Measurements from ENCODE around the gene KMT2C. TPM values are rescaled to one million over a fixed set of nuclear protein-coding genes. Genes with fewer than 3 reads are reported as not detected.

KMT2C gene
- total and polyA plus RNA-seq, 2 experiments from 2014 or later = 7.2 to 14.2 TPM

- no peak overlapping the region for H2AFZ ChIP-seq
- no peak overlapping the region for H3K9ac ChIP-seq
- H3K9me3 ChIP-seq (ENCODE audit: low read depth) = no peaks in the 10 kb centered on the region
- H4K20me1 ChIP-seq (ENCODE audit: insufficient read depth) = peaks cover 14% of the 10 kb centered on the region; the same call in 1 of the 2 replicates
- no peak for TF ChIP-seq EZH2phosphoT487 (IDR thresholded peaks at IDR 0.05; ENCODE audit: insufficient read depth, low read depth)
- no peak for TF ChIP-seq EZH2 (IDR thresholded peaks at IDR 0.05; ENCODE audit: insufficient read depth, poor library complexity, severe bottlenecking)
- peaks cover 64% of the 10 kb centered on the region for H3K36me3 ChIP-seq (ENCODE audit: low read depth)
- DNase-seq = no peak
- in situ Hi-C loops (cut with MboI) = no loop called here
- H3K27me3 ChIP-seq (replicated peaks; ENCODE audit: insufficient read depth) = no peaks in the 10 kb centered on the region
- H3K27ac ChIP-seq = no peak overlapping the region
- WGBS, 2 experiments (ENCODE audit: low coverage in 1 of 2, low lambda C conversion rate in 2 of 2, missing lambda C conversion rate in 2 of 2) = 90% methylated on average over 12 of the region's 12 CpGs
- H3K9me2 ChIP-seq (ENCODE audit: insufficient read depth) = no peaks in the 10 kb centered on the region
- H3K4me3 ChIP-seq = no peak overlapping the region
- no peaks in the 10 kb centered on the region for H3K79me2 ChIP-seq (ENCODE audit: insufficient read depth)
- peaks cover 28% of the 10 kb centered on the region for H3F3A ChIP-seq (ENCODE audit: insufficient read depth)
- no peak overlapping the region for H3K4me2 ChIP-seq (ENCODE audit: unreplicated experiment)
- H3K4me1 ChIP-seq (ENCODE audit: insufficient read depth) = peaks cover 17% of the 10 kb centered on the region
Observed at GRCh38 chr7:152144557-152145245, 291.1 kb downstream of the KMT2C start.

GRCh38 chr7:152142976-152143595 lies 292.7 kb downstream of the KMT2C start:
- Histone ChIP-seq H3K9me3 (ENCODE audit: low read depth) (no peaks in the 10 kb centered on the region), H4K20me1 (ENCODE audit: insufficient read depth) (peaks cover 14% of the 10 kb centered on the region; the same call in 1 of the 2 replicates), H3K27me3 (replicated peaks; ENCODE audit: insufficient read depth) (no peaks in the 10 kb centered on the region), H3K4me2 (ENCODE audit: unreplicated experiment) (no peak overlapping the region), H3K27ac (no peak overlapping the region), H3K9me2 (ENCODE audit: insufficient read depth) (no peaks in the 10 kb centered on the region), H3K9ac (no peak overlapping the region), H3K79me2 (ENCODE audit: insufficient read depth) (no peaks in the 10 kb centered on the region), H3K4me3 (no peak overlapping the region), H3K4me1 (ENCODE audit: insufficient read depth) (peaks cover 17% of the 10 kb centered on the region), H2AFZ (no peak overlapping the region), H3K36me3 (ENCODE audit: low read depth) (peaks cover 62% of the 10 kb centered on the region), H3F3A (ENCODE audit: insufficient read depth) (peaks cover 28% of the 10 kb centered on the region)
- no peak for DNase-seq
- WGBS, 2 experiments (ENCODE audit: low coverage in 1 of 2, low lambda C conversion rate in 2 of 2, missing lambda C conversion rate in 2 of 2) = 58 to 66% methylated on average over 5 of the region's 5 CpGs
- no peak for TF ChIP-seq EZH2phosphoT487 (IDR thresholded peaks at IDR 0.05; ENCODE audit: insufficient read depth, low read depth)
- TF ChIP-seq EZH2 (IDR thresholded peaks at IDR 0.05; ENCODE audit: insufficient read depth, poor library complexity, severe bottlenecking) = no peak
- in situ Hi-C loops (cut with MboI) = no loop called here

GRCh38 chr7:152140560-152140959 lies 295.2 kb downstream of the KMT2C start:
- in situ Hi-C loops (cut with MboI) = no loop called here
- WGBS, 2 experiments (ENCODE audit: low coverage in 1 of 2, low lambda C conversion rate in 2 of 2, missing lambda C conversion rate in 2 of 2) = 94 to 95% methylated on average over 2 of the region's 2 CpGs
- Histone ChIP-seq H3K27ac (no peak overlapping the region), H3K9me3 (ENCODE audit: low read depth) (no peaks in the 10 kb centered on the region), H2AFZ (no peak overlapping the region), H4K20me1 (ENCODE audit: insufficient read depth) (peaks cover 13% of the 10 kb centered on the region; the same call in 1 of the 2 replicates), H3K4me2 (ENCODE audit: unreplicated experiment) (no peak overlapping the region), H3K79me2 (ENCODE audit: insufficient read depth) (no peaks in the 10 kb centered on the region), H3K9ac (no peak overlapping the region), H3K4me3 (no peak overlapping the region), H3K36me3 (ENCODE audit: low read depth) (peaks cover 46% of the 10 kb centered on the region), H3F3A (ENCODE audit: insufficient read depth) (peaks cover 13% of the 10 kb centered on the region), H3K9me2 (ENCODE audit: insufficient read depth) (no peaks in the 10 kb centered on the region), H3K27me3 (replicated peaks; ENCODE audit: insufficient read depth) (no peaks in the 10 kb centered on the region), H3K4me1 (ENCODE audit: insufficient read depth) (peaks cover 4% of the 10 kb centered on the region)
- DNase-seq = no peak
- TF ChIP-seq EZH2 (IDR thresholded peaks at IDR 0.05; ENCODE audit: insufficient read depth, poor library complexity, severe bottlenecking) (no peak), EZH2phosphoT487 (IDR thresholded peaks at IDR 0.05; ENCODE audit: insufficient read depth, low read depth) (no peak)

GRCh38 chr7:152140067-152140466 lies 295.7 kb downstream of the KMT2C start:
- WGBS, 2 experiments (ENCODE audit: low coverage in 1 of 2, low lambda C conversion rate in 2 of 2, missing lambda C conversion rate in 2 of 2) = 96 to 100% methylated on average over 4 of the region's 4 CpGs

More at GRCh38 chr7:152140067-152140466, 295.7 kb downstream of the KMT2C start:
- Histone ChIP-seq H3K79me2 (ENCODE audit: insufficient read depth) (no peaks in the 10 kb centered on the region), H3K36me3 (ENCODE audit: low read depth) (peaks cover 44% of the 10 kb centered on the region), H3K9ac (no peak overlapping the region), H2AFZ (no peak overlapping the region), H3F3A (ENCODE audit: insufficient read depth) (peaks cover 13% of the 10 kb centered on the region), H3K4me1 (ENCODE audit: insufficient read depth) (no peaks in the 10 kb centered on the region), H3K9me2 (ENCODE audit: insufficient read depth) (no peaks in the 10 kb centered on the region), H3K27me3 (replicated peaks; ENCODE audit: insufficient read depth) (no peaks in the 10 kb centered on the region), H4K20me1 (ENCODE audit: insufficient read depth) (peaks cover 8% of the 10 kb centered on the region; the same call in 1 of the 2 replicates), H3K9me3 (ENCODE audit: low read depth) (no peaks in the 10 kb centered on the region), H3K4me2 (ENCODE audit: unreplicated experiment) (no peak overlapping the region), H3K4me3 (no peak overlapping the region), H3K27ac (no peak overlapping the region)
- no peak for DNase-seq
- in situ Hi-C loops (cut with MboI) = no loop called here
- TF ChIP-seq EZH2 (IDR thresholded peaks at IDR 0.05; ENCODE audit: insufficient read depth, poor library complexity, severe bottlenecking) (no peak), EZH2phosphoT487 (IDR thresholded peaks at IDR 0.05; ENCODE audit: insufficient read depth, low read depth) (no peak)
